Measurements from ENCODE around the gene SMARCA4. TPM values are rescaled to one million over a fixed set of nuclear protein-coding genes. Genes with fewer than 3 reads are reported as not detected.

SMARCA4 gene
- total and polyA plus RNA-seq, 11 donors = 34.1 to 70.9 (median 48.6) TPM

GRCh38 chr19:11054200-11054599, 93.4 kb downstream of the SMARCA4 start:
- ATAC-seq (no peak), DNase-seq (no peak)
- Histone ChIP-seq H3K27ac (no peak overlapping the region), H3K9me3 (no peaks in the 10 kb centered on the region), H3K4me3 (no peak overlapping the region), H3K4me1 (peaks cover 0 to 13% (median 0%) of the 10 kb centered on the region in 12 donors), H3K36me3 (peaks cover 0 to 36% (median 21%) of the 10 kb centered on the region in 9 donors), H3K27me3 (no peaks in the 10 kb centered on the region)
- TF ChIP-seq CTCF (IDR thresholded peaks at IDR 0.05) (no peak), POLR2A (IDR thresholded peaks at IDR 0.05) (no peak)
- intact Hi-C loops (cut with DNase I) = no loop called here
- 87 to 96% (median 93%) methylated on average over 7 to 8 of the region's 8 CpGs for WGBS, 4 donors

DNA sequence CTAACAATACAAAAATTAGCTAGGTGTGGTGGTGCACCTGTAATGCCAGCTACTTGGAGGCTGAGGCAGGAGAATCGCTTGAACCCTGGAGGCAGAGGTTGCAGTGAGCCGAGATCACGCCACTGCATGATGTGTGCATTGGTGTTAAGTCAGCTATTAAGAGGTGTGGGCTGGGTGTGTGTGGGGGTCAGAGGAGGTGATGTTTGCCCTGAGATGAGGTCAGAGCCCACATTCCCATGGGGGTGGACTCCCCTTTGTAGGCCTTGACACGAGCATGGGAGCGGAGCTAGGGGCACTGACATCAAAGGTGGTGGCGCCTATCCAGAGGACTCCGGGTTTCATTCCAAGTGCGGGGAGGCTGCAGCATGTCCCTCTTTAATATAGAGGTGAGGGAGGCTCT, 93.8 kb downstream of the SMARCA4 start:
- Histone ChIP-seq H3K4me3 (no peak overlapping the region), H3K27ac (no peak overlapping the region), H3K36me3 (peaks cover 0 to 40% (median 25%) of the 10 kb centered on the region in 9 donors), H3K27me3 (no peaks in the 10 kb centered on the region), H3K4me1 (peaks cover 0 to 9% (median 0%) of the 10 kb centered on the region in 12 donors), H3K9me3 (no peaks in the 10 kb centered on the region)
- intact Hi-C loops (cut with DNase I) = no loop called here
- ATAC-seq (no peak), DNase-seq (no peak)
- no peak for TF ChIP-seq CTCF (IDR thresholded peaks at IDR 0.05)
- TF ChIP-seq POLR2A (IDR thresholded peaks at IDR 0.05) = no peak
- WGBS, 4 donors = 92 to 94% (median 93%) methylated on average over 8 of the region's 8 CpGs

DNA sequence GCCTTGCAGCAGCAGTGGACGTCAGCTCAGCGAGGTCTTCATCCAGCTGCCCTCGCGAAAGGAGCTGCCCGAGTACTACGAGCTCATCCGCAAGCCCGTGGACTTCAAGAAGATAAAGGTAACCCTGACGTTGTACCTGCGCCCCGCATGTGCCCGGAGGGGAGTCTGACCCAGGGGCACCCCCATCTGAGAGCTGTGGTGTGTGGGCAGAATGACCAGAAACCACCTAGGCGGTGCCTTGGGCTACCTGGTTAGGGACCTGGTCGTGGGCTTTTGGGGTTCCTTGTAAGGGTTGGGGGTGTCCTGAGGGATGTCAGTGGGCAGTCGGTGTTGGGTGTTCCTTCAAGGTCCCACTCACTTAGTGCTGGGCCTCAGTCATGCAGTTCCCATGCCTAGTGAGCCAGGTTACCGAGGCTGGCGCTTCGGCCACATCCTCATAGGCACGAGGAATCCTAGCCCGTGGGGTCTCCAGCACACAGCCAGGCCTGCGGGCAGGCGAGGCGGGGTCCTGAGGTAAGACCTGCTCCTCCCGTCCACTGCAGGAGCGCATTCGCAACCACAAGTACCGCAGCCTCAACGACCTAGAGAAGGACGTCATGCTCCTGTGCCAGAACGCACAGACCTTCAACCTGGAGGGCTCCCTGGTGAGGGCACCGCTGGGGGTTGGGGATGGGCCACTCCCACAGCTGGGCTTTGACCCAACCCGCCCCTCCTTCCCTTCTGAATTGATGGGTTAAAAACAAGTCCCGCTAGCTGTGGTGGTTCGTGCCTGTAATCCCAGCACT, 97.6 kb downstream of the SMARCA4 start:
- no peak for ATAC-seq
- H3K27me3 ChIP-seq = no peaks in the 10 kb centered on the region
- WGBS, 4 donors = 93 to 95% (median 95%) methylated on average over 18 to 34 of the region's 34 CpGs
- DNase-seq = no peak
- H3K27ac ChIP-seq = no peak overlapping the region
- H3K36me3 ChIP-seq = peaks cover 0 to 71% (median 49%) of the 10 kb centered on the region in 9 donors
- intact Hi-C loops (cut with DNase I) = no loop called here
- H3K4me1 ChIP-seq = no peaks in the 10 kb centered on the region
- TF ChIP-seq POLR2A (IDR thresholded peaks at IDR 0.05) (no peak), CTCF (IDR thresholded peaks at IDR 0.05) (no peak)
- no peaks in the 10 kb centered on the region for H3K9me3 ChIP-seq
- H3K4me3 ChIP-seq = no peak overlapping the region

GRCh38 chr19:11059511-11060358, 98.9 kb downstream of the SMARCA4 start:
- TF ChIP-seq POLR2A (IDR thresholded peaks at IDR 0.05) (no peak), CTCF (IDR thresholded peaks at IDR 0.05) (no peak)
- Histone ChIP-seq H3K36me3 (peaks cover 0 to 73% (median 52%) of the 10 kb centered on the region in 9 donors), H3K27ac (no peak overlapping the region), H3K9me3 (no peaks in the 10 kb centered on the region), H3K4me3 (no peak overlapping the region), H3K4me1 (no peaks in the 10 kb centered on the region), H3K27me3 (no peaks in the 10 kb centered on the region)
- DNase-seq (no peak), ATAC-seq (no peak)
- 94 to 97% (median 96%) methylated on average over 41 to 43 of the region's 43 CpGs for WGBS, 4 donors
- intact Hi-C loops (cut with DNase I) = no loop called here
